Muscle layer of duodenum (tissue), 2 donors: ENCODE measurements around the gene RHD.
"Not testable (repeated sequence)": the region's sequence is repeated elsewhere in the genome, so short reads cannot be mapped to it uniquely, and the experiment has no call there.

Experiments
- H3K27ac ChIP-seq: one replicate; pipeline ENCODE4 v1.7.0; 2013; ENCODE audit warnings: mild to moderate bottlenecking, low read length
- H3K27me3 ChIP-seq: one replicate; pipeline ENCODE4 v1.7.0; 2013; ENCODE audit warnings: low read depth, mild to moderate bottlenecking, control low read depth, low read length
- H3K36me3 ChIP-seq, 2 donors: one replicate each; pipeline ENCODE4 v1.7.0; 2013; ENCODE audit warnings: low read length in 2 of 2, control low read depth in 1 of 2, mild to moderate bottlenecking in 1 of 2; ENCODE audit not compliant: insufficient read depth in 2 of 2, control insufficient read depth in 1 of 2
- H3K4me1 ChIP-seq, 2 donors: one replicate each; pipeline ENCODE4 v1.7.0; 2013; ENCODE audit warnings: low read length in 2 of 2, mild to moderate bottlenecking in 2 of 2, control low read depth in 1 of 2, moderate library complexity in 1 of 2; ENCODE audit not compliant: insufficient read depth in 2 of 2, control insufficient read depth in 1 of 2
- H3K4me3 ChIP-seq, 2 donors: one replicate each; pipeline ENCODE4 v1.7.0; 2013; ENCODE audit warnings: low read length in 2 of 2, low read depth in 1 of 2, mild to moderate bottlenecking in 1 of 2
- H3K9me3 ChIP-seq, 2 donors: one replicate each; pipeline ENCODE4 v1.7.0; 2013; ENCODE audit warnings: low read length in 2 of 2, control low read depth in 1 of 2, mild to moderate bottlenecking in 1 of 2; ENCODE audit not compliant: control insufficient read depth in 1 of 2
- donor health status: healthy.

Gene RHD

DNA sequence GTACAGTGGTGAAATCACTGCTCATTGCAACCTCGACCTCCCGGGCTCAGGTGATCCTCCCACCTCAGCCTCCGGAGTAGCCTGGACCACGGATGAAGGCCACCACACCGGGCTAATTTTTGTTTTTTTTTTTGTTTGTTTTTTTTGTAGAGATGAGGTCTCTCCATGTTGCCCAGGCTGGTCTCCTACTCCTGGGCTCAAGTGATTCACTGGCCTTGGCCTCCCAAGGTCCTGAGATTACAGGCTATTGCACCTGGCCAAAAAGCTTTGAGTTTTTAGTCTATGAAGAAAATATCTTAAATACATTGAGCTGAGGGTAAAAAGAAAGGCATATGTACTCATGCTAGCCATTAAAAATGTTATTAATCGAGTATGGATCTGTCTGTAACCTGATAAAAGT, 69.4 kb downstream of the RHD start:
- no peaks in the 10 kb centered on the region for H3K9me3 ChIP-seq
- H3K4me3 ChIP-seq = no peak overlapping the region
- H3K36me3 ChIP-seq = peaks cover 5 to 10% of the 10 kb centered on the region in 2 donors
- peaks cover 14 to 18% of the 10 kb centered on the region in 2 donors for H3K4me1 ChIP-seq
- H3K27ac ChIP-seq = no peak overlapping the region
- H3K27me3 ChIP-seq = no peaks in the 10 kb centered on the region

GRCh38 chr1:25342846-25343245, 70.5 kb downstream of the RHD start:
- no peaks in the 10 kb centered on the region for H3K9me3 ChIP-seq
- H3K4me1 ChIP-seq = peaks cover 14 to 18% of the 10 kb centered on the region in 2 donors
- H3K4me3 ChIP-seq = no peak overlapping the region
- H3K27me3 ChIP-seq = no peaks in the 10 kb centered on the region
- H3K27ac ChIP-seq = no peak overlapping the region
- H3K36me3 ChIP-seq = peaks cover 5 to 10% of the 10 kb centered on the region in 2 donors

DNA sequence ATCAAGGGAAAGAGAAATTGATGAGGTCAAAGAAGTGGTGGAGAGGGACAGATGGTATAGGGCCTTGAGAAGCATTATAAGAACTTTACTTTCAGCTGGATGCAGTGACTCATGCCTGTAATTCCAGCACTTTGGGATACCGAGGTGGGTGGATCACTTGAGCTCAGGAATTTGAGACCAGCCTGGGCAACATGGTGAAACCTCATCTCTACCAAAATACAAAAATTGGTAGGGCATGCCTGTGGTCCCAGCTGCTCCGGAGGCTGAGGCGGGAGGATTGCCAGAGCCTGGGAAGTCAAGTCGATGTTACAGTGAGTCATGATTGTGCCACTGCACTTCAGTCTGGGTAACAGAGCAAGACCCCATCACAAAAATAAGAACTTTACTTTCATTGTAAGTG, 71.6 kb downstream of the RHD start:
- Histone ChIP-seq H3K36me3 (peaks cover 4 to 5% of the 10 kb centered on the region in 2 donors), H3K4me1 (peaks cover 14 to 18% of the 10 kb centered on the region in 2 donors), H3K27me3 (no peaks in the 10 kb centered on the region), H3K4me3 (no peak overlapping the region), H3K27ac (no peak overlapping the region), H3K9me3 (no peaks in the 10 kb centered on the region)

GRCh38 chr1:25347556-25347955, 75.2 kb downstream of the RHD start:
- Histone ChIP-seq H3K9me3 (no peaks in the 10 kb centered on the region), H3K27ac (no peak overlapping the region), H3K27me3 (no peaks in the 10 kb centered on the region), H3K4me3 (no peak overlapping the region), H3K4me1 (no peaks in the 10 kb centered on the region), H3K36me3 (peaks cover 8 to 10% of the 10 kb centered on the region in 2 donors)

- Histone ChIP-seq H3K4me3 (no peak overlapping the region), H3K9me3 (no peaks in the 10 kb centered on the region), H3K27me3 (no peaks in the 10 kb centered on the region), H3K36me3 (peaks cover 17 to 23% of the 10 kb centered on the region in 2 donors), H3K4me1 (no peaks in the 10 kb centered on the region), H3K27ac (no peak overlapping the region)
These were observed 77.3 kb downstream of the RHD start for GRCh38 chr1:25349606-25350005.

DNA sequence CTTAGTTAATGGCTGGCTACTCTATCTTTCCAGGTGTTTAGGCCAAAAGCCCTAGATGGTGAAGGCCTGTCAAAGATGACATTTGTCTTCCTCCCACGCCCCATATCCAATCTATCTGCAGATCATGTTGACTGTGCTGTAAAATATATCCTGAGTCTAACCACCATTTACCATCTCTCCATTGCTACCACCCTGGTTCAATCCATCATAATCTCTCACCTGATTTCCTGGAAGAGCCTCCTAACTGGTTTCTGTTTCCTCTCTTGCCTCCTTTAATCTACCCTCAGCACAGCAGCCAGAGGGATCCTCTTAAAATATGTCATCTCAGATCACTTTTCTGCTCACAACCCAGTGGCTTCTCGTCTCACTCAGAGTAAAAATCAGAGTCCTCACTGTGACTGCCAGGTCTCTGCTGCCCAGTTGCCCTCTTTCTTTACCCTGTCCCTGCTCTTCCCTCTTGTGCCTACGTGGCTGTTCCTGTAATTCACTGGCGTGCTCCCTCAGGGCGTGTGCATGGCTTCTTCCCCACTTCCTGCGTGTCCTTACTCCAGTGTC, 83.6 kb downstream of the RHD start:
- Histone ChIP-seq H3K36me3 (peaks cover 38 to 61% of the 10 kb centered on the region in 2 donors), H3K4me1 (no peaks in the 10 kb centered on the region), H3K9me3 (no peaks in the 10 kb centered on the region), H3K27me3 (no peaks in the 10 kb centered on the region), H3K4me3 (no peak overlapping the region), H3K27ac (no peak overlapping the region)

- Histone ChIP-seq H3K27me3 (no peaks in the 10 kb centered on the region), H3K36me3 (peaks cover 41 to 66% of the 10 kb centered on the region in 2 donors), H3K9me3 (no peaks in the 10 kb centered on the region), H3K4me1 (no peaks in the 10 kb centered on the region), H3K4me3 (no peak overlapping the region), H3K27ac (no peak overlapping the region)
These were observed 84.1 kb downstream of the RHD start for GRCh38 chr1:25356441-25356840.

DNA sequence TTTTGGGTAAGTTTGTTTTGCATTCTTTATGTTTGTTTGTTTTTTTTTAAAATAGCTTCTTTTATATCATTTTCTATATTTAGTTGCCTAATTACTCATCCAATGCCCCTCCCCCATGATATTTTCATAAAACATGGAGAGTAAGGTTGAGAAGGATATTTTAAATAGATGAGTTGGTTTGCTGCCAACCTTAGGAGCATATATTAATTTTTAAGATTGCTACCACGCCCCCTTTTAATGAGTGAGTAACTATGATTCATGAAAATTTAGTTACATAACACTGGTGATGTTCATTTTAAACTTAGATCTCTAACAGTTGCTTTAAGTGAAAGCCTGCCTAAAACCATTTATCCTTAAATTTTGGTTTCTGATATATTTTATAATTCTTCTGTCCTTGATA, 84.5 kb downstream of the RHD start:
- Histone ChIP-seq H3K4me1 (no peaks in the 10 kb centered on the region), H3K27ac (no peak overlapping the region), H3K36me3 (peaks cover 44 to 70% of the 10 kb centered on the region in 2 donors), H3K4me3 (no peak overlapping the region), H3K27me3 (no peaks in the 10 kb centered on the region), H3K9me3 (no peaks in the 10 kb centered on the region)

DNA sequence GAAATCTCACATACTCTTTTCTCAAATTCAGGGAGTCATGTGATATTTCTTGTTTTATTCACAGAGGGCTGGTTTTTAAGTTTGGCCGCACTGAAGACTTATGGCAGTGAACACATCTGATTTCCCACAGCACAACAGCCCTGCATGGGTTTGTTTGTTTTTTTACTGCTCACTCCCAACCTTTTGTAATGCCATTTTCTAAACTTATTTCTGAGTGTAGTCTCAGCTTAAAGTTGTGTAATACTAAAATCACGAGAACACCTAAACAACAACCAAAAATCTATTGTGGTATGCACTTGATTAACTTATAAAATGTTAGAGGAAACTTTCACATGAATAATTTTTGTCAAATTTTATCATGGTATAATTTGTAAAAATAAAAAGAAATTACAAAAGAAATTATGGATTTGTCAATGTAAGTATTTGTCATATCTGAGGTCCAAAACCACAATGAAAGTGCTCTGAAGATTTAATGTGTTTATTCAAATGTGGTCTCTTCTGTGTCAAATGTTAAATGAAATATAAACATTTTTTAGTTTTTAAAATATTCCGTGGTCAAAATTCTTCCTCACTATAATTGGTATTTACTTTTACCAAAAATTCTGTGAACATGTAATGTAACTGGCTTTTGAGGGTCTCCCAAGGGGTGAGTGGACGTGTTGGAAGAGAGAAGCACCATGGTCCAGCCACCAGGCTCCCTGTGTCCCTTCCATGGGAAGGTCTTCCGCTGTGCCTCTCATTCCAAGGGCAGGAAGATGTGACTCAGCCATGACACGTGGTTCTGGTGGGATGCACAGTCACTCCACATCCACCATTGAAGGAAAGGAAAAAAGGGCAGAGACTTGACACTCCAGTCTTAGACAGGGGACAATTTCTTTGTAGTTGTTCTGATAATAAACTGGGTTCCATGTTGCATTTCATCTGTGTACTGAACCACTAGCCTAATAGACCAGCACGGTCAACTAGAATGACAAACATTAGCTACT, 88.6 kb downstream of the RHD start:
- H3K4me1 ChIP-seq = no peaks in the 10 kb centered on the region
- peaks cover 25 to 45% of the 10 kb centered on the region in 2 donors for H3K36me3 ChIP-seq
- H3K27ac ChIP-seq = peak overlapping the region; percentile 22
- H3K4me3 ChIP-seq = no peak overlapping the region
- H3K9me3 ChIP-seq = no peaks in the 10 kb centered on the region
- no peaks in the 10 kb centered on the region for H3K27me3 ChIP-seq

- Histone ChIP-seq H3K4me1 (no peaks in the 10 kb centered on the region), H3K27me3 (no peaks in the 10 kb centered on the region), H3K36me3 (peaks cover 18 to 39% of the 10 kb centered on the region in 2 donors), H3K4me3 (no peak overlapping the region), H3K27ac (no peak overlapping the region), H3K9me3 (no peaks in the 10 kb centered on the region)
These were observed 89.6 kb downstream of the RHD start for GRCh38 chr1:25361901-25362300.

DNA sequence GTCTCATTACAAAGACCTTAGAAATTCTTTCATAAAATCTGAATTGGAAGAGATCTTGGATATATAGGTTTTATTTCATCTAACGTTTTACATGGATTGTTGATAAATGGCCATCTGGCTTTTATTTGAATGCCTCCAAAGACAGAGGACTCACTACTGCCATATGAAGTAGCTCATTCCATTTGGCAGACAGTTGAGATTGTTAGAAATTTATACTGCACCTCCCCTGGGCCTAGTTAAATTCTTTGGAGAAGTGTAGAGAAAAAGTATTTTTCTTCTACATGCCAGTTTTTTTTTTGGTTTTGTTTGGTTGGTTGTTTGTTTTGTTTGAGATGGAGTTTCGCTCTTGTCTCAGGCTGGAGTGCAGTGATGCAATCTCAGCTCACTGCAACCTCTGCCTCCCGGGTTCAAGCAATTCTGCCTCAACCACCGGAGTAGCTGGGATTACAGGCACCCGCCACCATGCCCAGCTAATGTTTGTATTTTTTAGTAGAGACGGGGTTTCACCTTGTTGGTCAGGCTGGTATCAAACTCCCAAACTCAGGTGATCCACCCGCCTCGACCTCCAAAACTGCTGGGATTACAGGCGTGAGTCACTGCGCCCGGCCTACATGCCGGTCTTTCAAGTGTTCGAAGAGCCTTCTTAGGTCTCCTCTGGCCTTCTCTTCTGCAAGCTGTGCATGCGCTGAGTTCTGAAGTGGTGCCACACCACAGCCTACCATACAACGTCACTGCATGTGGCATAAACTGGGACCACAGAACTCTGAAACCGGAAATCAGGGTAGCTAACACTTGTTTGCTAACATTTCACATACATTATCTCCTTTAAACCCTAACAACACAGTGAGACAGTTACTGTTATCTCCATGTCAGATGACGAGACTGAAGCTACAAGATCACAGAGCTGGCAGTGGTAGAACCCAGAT, 90.6 kb downstream of the RHD start:
- not testable (repeated sequence) for H3K4me1 ChIP-seq, H3K9me3 ChIP-seq, H3K27ac ChIP-seq, H3K27me3 ChIP-seq, H3K4me3 ChIP-seq
- H3K36me3 ChIP-seq = peaks cover 18 to 39% of the 10 kb centered on the region in 2 donors
